ENCODE data around the gene PHF20. TPM values are rescaled to one million over a fixed set of nuclear protein-coding genes. Genes with fewer than 3 reads are reported as not detected.
A peak's percentile ranks its signal among the peaks of the same experiment; 100 is the strongest.
"Not testable (repeated sequence)": the region's sequence is repeated elsewhere in the genome, so short reads cannot be mapped to it uniquely, and the experiment has no call there.

PHF20 gene
- total RNA-seq, 1 donor from 2014 or later: 40.1 TPM

DNA sequence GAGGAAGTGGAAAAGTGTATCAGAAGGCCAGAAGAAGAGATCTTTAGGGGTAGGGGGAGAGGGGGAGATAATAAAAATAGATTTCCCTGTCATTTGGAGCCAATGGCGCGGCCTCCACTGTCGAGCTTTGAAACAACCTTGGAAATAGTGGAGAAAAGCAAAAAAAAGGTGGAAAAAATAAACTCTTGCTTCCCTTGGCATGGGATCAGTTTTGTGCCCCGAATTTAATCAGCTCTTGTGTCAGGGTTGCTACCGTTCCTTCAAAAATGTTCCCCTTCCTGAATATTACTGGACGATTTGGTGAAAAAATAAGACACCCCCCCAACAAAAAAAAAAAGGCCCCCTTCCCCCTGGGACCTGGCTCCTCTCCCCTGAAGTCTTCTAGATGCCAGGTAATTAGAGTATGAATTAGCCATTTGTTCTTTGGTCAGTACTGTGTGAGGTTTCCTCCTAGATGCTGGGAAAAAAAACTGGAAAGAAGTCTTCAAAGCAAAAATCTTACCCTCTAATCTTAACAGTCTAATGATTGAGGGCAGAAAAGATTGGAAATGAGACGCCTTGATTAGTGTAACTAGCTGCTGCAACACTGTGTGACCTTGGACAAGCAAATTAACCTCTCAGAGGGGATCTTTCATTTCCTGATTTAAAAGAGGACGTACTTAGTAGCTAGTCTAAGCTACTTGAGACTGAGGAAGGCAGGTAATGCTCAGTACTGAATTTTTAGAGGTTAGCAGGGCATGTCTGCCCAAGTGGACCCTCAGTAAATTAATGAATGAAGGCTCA, 28.9 kb upstream of the PHF20 start:
- Histone ChIP-seq H3K79me2 (ENCODE audit: insufficient read depth, low read length) (peaks cover 52% of the 10 kb centered on the region), H3K9me3 (ENCODE audit: insufficient read depth, low read depth, low read length) (no peaks in the 10 kb centered on the region), H2AFZ (ENCODE audit: low read depth, low read length) (no peak overlapping the region), H3K27ac (ENCODE audit: low read depth, low read length) (peak overlapping the region; percentile 99), H3K4me3 (ENCODE audit: insufficient read depth, low read depth, low read length) (peak overlapping the region; percentile 78), H3K9ac (ENCODE audit: low read length) (peak overlapping the region; percentile 100), H3K27me3 (ENCODE audit: insufficient read depth, low read length) (no peaks in the 10 kb centered on the region), H4K20me1 (ENCODE audit: insufficient read depth, low read length) (peaks cover 37% of the 10 kb centered on the region), H3K36me3 (ENCODE audit: insufficient read depth, low read length) (peaks cover 27% of the 10 kb centered on the region), H3K4me1 (ENCODE audit: insufficient read depth, low read length) (peaks cover 21% of the 10 kb centered on the region), H3K4me2 (ENCODE audit: low read length) (peak overlapping the region; percentile 92)
- TF ChIP-seq, protein P1, sequence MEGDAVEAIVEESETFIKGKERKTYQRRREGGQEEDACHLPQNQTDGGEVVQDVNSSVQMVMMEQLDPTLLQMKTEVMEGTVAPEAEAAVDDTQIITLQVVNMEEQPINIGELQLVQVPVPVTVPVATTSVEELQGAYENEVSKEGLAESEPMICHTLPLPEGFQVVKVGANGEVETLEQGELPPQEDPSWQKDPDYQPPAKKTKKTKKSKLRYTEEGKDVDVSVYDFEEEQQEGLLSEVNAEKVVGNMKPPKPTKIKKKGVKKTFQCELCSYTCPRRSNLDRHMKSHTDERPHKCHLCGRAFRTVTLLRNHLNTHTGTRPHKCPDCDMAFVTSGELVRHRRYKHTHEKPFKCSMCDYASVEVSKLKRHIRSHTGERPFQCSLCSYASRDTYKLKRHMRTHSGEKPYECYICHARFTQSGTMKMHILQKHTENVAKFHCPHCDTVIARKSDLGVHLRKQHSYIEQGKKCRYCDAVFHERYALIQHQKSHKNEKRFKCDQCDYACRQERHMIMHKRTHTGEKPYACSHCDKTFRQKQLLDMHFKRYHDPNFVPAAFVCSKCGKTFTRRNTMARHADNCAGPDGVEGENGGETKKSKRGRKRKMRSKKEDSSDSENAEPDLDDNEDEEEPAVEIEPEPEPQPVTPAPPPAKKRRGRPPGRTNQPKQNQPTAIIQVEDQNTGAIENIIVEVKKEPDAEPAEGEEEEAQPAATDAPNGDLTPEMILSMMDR (IDR thresholded peaks at IDR 0.05; ENCODE audit: insufficient read depth, low read depth, low read length): no peak
- no peak for TF ChIP-seq EZH2 (IDR thresholded peaks at IDR 0.05; ENCODE audit: insufficient read depth, low read length)
- Mint-ChIP-seq H3K4me3 (ENCODE audit: unreplicated experiment) (peak overlapping the region; percentile 99), H3K9me3 (ENCODE audit: unreplicated experiment) (no peaks in the 10 kb centered on the region), H3K4me1 (ENCODE audit: low read depth, unreplicated experiment) (peaks cover 15% of the 10 kb centered on the region), H3K27ac (ENCODE audit: unreplicated experiment) (peak overlapping the region; percentile 99), H3K27me3 (ENCODE audit: low read depth, unreplicated experiment) (no peaks in the 10 kb centered on the region), H3K36me3 (ENCODE audit: low read depth, unreplicated experiment) (peaks cover 15% of the 10 kb centered on the region)
- FAIRE-seq (no peak), DNase-seq (ENCODE audit: low read depth) (no peak)

GRCh38 chr20:35743693-35744491, 27.9 kb upstream of the PHF20 start:
- Histone ChIP-seq H3K4me1 (ENCODE audit: insufficient read depth, low read length) (peaks cover 17% of the 10 kb centered on the region), H3K4me3 (ENCODE audit: insufficient read depth, low read depth, low read length) (no peak overlapping the region), H3K79me2 (ENCODE audit: insufficient read depth, low read length) (peaks cover 43% of the 10 kb centered on the region), H3K9me3 (ENCODE audit: insufficient read depth, low read depth, low read length) (no peaks in the 10 kb centered on the region), H3K9ac (ENCODE audit: low read length) (peak overlapping the region; percentile 100), H4K20me1 (ENCODE audit: insufficient read depth, low read length) (peaks cover 27% of the 10 kb centered on the region), H3K27ac (ENCODE audit: low read depth, low read length) (peak overlapping the region; percentile 99), H3K27me3 (ENCODE audit: insufficient read depth, low read length) (no peaks in the 10 kb centered on the region), H3K4me2 (ENCODE audit: low read length) (peak overlapping the region; percentile 92), H2AFZ (ENCODE audit: low read depth, low read length) (no peak overlapping the region), H3K36me3 (ENCODE audit: insufficient read depth, low read length) (peaks cover 17% of the 10 kb centered on the region)
- H3K4me3 Mint-ChIP-seq (ENCODE audit: unreplicated experiment): peak overlapping the region; percentile 99
- TF ChIP-seq, protein P1 (IDR thresholded peaks at IDR 0.05; ENCODE audit: insufficient read depth, low read depth, low read length): no peak
- TF ChIP-seq EZH2 (IDR thresholded peaks at IDR 0.05; ENCODE audit: insufficient read depth, low read length): no peak
- FAIRE-seq (no peak), DNase-seq (ENCODE audit: low read depth) (no peak)
- H3K4me1 Mint-ChIP-seq (ENCODE audit: low read depth, unreplicated experiment): peaks cover 7% of the 10 kb centered on the region
- H3K36me3 Mint-ChIP-seq (ENCODE audit: low read depth, unreplicated experiment): peaks cover 10% of the 10 kb centered on the region
- H3K27me3 Mint-ChIP-seq (ENCODE audit: low read depth, unreplicated experiment): no peaks in the 10 kb centered on the region
- H3K27ac Mint-ChIP-seq (ENCODE audit: unreplicated experiment): peak overlapping the region; percentile 78
- H3K9me3 Mint-ChIP-seq (ENCODE audit: unreplicated experiment): no peaks in the 10 kb centered on the region

DNA sequence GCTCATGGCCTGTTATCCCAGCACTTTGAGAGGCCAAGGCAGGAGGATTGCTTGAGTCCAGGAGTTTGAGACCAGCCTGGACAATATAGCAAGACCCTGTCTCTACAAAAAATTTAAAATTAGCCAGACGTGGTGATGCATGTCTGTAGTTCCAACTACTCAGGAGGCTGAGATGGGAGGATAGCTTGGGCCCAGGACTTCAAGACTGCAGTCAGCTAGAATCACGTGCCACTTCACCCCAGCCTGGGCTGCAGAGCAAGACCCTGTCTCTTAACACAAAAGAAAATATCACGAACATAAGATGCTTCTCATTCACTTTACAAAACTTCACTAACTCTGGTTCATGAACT, 27.3 kb upstream of the PHF20 start:
- Histone ChIP-seq H3K4me1 (ENCODE audit: insufficient read depth, low read length) (peaks cover 14% of the 10 kb centered on the region), H3K4me2 (ENCODE audit: low read length) (peak overlapping the region; percentile 92), H3K79me2 (ENCODE audit: insufficient read depth, low read length) (peaks cover 37% of the 10 kb centered on the region), H4K20me1 (ENCODE audit: insufficient read depth, low read length) (peaks cover 21% of the 10 kb centered on the region), H3K36me3 (ENCODE audit: insufficient read depth, low read length) (peaks cover 13% of the 10 kb centered on the region)
- not testable (repeated sequence) for H2AFZ ChIP-seq (ENCODE audit: low read depth, low read length); DNase-seq (ENCODE audit: low read depth); H3K27me3 ChIP-seq (ENCODE audit: insufficient read depth, low read length); H3K27me3 Mint-ChIP-seq (ENCODE audit: low read depth, unreplicated experiment); H3K27ac Mint-ChIP-seq (ENCODE audit: unreplicated experiment); H3K27ac ChIP-seq (ENCODE audit: low read depth, low read length); H3K36me3 Mint-ChIP-seq (ENCODE audit: low read depth, unreplicated experiment); H3K4me3 Mint-ChIP-seq (ENCODE audit: unreplicated experiment); H3K4me1 Mint-ChIP-seq (ENCODE audit: low read depth, unreplicated experiment); H3K9me3 ChIP-seq (ENCODE audit: insufficient read depth, low read depth, low read length); H3K9me3 Mint-ChIP-seq (ENCODE audit: unreplicated experiment); H3K4me3 ChIP-seq (ENCODE audit: insufficient read depth, low read depth, low read length); FAIRE-seq; H3K9ac ChIP-seq (ENCODE audit: low read length)

Measured in astrocyte (in vitro differentiated cells and primary cell).